ENCODE measurements around the gene PRAMEF4.
"Not testable (repeated sequence)": the region's sequence is repeated elsewhere in the genome, so short reads cannot be mapped to it uniquely, and the experiment has no call there.

GRCh38 chr1:12916310-12916709 lies 30.3 kb upstream of the PRAMEF4 start, which contains the start of gene PRAMEF7:
- TF ChIP-seq, protein P1, sequence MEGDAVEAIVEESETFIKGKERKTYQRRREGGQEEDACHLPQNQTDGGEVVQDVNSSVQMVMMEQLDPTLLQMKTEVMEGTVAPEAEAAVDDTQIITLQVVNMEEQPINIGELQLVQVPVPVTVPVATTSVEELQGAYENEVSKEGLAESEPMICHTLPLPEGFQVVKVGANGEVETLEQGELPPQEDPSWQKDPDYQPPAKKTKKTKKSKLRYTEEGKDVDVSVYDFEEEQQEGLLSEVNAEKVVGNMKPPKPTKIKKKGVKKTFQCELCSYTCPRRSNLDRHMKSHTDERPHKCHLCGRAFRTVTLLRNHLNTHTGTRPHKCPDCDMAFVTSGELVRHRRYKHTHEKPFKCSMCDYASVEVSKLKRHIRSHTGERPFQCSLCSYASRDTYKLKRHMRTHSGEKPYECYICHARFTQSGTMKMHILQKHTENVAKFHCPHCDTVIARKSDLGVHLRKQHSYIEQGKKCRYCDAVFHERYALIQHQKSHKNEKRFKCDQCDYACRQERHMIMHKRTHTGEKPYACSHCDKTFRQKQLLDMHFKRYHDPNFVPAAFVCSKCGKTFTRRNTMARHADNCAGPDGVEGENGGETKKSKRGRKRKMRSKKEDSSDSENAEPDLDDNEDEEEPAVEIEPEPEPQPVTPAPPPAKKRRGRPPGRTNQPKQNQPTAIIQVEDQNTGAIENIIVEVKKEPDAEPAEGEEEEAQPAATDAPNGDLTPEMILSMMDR (conservative IDR thresholded peaks at IDR 0.05; ENCODE audit: low read depth, low read length): not testable (repeated sequence)
- not testable (repeated sequence) for TF ChIP-seq EZH2 (IDR thresholded peaks at IDR 0.05; ENCODE audit: borderline replicate concordance, low read depth, low read length, poor library complexity, severe bottlenecking)

Data from A673 (cell line).